ENCODE data around the gene FLRT1. TPM values are rescaled to one million over a fixed set of nuclear protein-coding genes. Genes with fewer than 3 reads are reported as not detected.

The FLRT1 gene
- total and polyA plus RNA-seq, 2 of the 13 experiments (the other 11 are each of a cell fraction or from before 2014, with no cell fraction given), result 0.02 to 0.08 TPM

GRCh38 chr11:63986156-63986931, 49.4 kb upstream of the FLRT1 start, which contains the start of gene OTUB1 (continued):
- TF ChIP-seq ZBTB1 (CRISPR knock-in tag; IDR thresholded peaks at IDR 0.05; ENCODE audit: borderline replicate concordance), result no peak
- TF ChIP-seq SYNCRIP (IDR thresholded peaks at IDR 0.05; ENCODE audit: insufficient read depth, low read depth, low read length), result no peak
- no peak for TF ChIP-seq ZNF468 (CRISPR knock-in tag; IDR thresholded peaks at IDR 0.05)
- 0 out of 2 replicates have a peak, but pooled peaks have one; percentile 80 for TF ChIP-seq ZFP37 (CRISPR knock-in tag; IDR thresholded peaks at IDR 0.05; ENCODE audit: borderline replicate concordance)
- TF ChIP-seq MIXL1 (CRISPR knock-in tag; IDR thresholded peaks at IDR 0.05), result peak; percentile 41
- TF ChIP-seq ZNF724P (CRISPR knock-in tag; IDR thresholded peaks at IDR 0.05; ENCODE audit: borderline replicate concordance), result peak; percentile 23; the same call in 1 of the 2 replicates
- peak; percentile 43 for TF ChIP-seq FOXO1 (CRISPR knock-in tag; IDR thresholded peaks at IDR 0.05)
- TF ChIP-seq ZNF7 (CRISPR knock-in tag; IDR thresholded peaks at IDR 0.05), result peak; percentile 4; the same call in 1 of the 2 replicates
- TF ChIP-seq ZNF136 (CRISPR knock-in tag; IDR thresholded peaks at IDR 0.05; ENCODE audit: low read depth), result no peak; the same call in 1 of the 2 replicates
- TF ChIP-seq CREB1 (IDR thresholded peaks at IDR 0.05), result no peak
- TF ChIP-seq CREB1 (CRISPR knock-in tag; IDR thresholded peaks at IDR 0.05), result no peak
- no peak for TF ChIP-seq ZNF749 (CRISPR knock-in tag; IDR thresholded peaks at IDR 0.05; ENCODE audit: borderline replicate concordance)
- TF ChIP-seq MTF1 (CRISPR knock-in tag; IDR thresholded peaks at IDR 0.05), result 0 out of 2 replicates have a peak, but pooled peaks have one; percentile 55
- TF ChIP-seq HOXA9 (CRISPR knock-in tag; IDR thresholded peaks at IDR 0.05; ENCODE audit: borderline replicate concordance), result no peak
- no peak for TF ChIP-seq GTF2F1 (IDR thresholded peaks at IDR 0.05; ENCODE audit: low read length)
- peak; percentile 89 for TF ChIP-seq HOXD1 (CRISPR knock-in tag; IDR thresholded peaks at IDR 0.05)
- no peak for TF ChIP-seq HIC2 (CRISPR knock-in tag; IDR thresholded peaks at IDR 0.05; ENCODE audit: low read depth)
- TF ChIP-seq RARG (CRISPR knock-in tag; IDR thresholded peaks at IDR 0.05; ENCODE audit: low read depth), result no peak
- TF ChIP-seq IRF2 (CRISPR knock-in tag; IDR thresholded peaks at IDR 0.05), result peak; percentile 84
- TF ChIP-seq ATRX (CRISPR knock-in tag; IDR thresholded peaks at IDR 0.05; ENCODE audit: borderline replicate concordance), result no peak
- TF ChIP-seq FOXA1 (IDR thresholded peaks at IDR 0.05), result no peak
- TF ChIP-seq FOXA1 (CRISPR knock-in tag; IDR thresholded peaks at IDR 0.05), result 0 out of 2 replicates have a peak, but pooled peaks have one; percentile 48
- no peak for TF ChIP-seq SOX13 (IDR thresholded peaks at IDR 0.05)
- TF ChIP-seq SOX13 (CRISPR knock-in tag; conservative IDR thresholded peaks at IDR 0.05 in 1 of 2, IDR thresholded peaks at IDR 0.05 in 1 of 2), result 0 out of 4 replicates have a peak, but pooled peaks of 1 of the 2 experiments have one; percentile 20
- TF ChIP-seq ZNF879 (CRISPR knock-in tag; IDR thresholded peaks at IDR 0.05), result 0 out of 2 replicates have a peak, but pooled peaks have one; percentile 74
- TF ChIP-seq KDM1A (CRISPR knock-in tag; IDR thresholded peaks at IDR 0.05), result no peak; the same call in 1 of the 2 replicates
- TF ChIP-seq ZNF644 (CRISPR knock-in tag; IDR thresholded peaks at IDR 0.05; ENCODE audit: low read depth), result no peak
- no peak; the same call in 1 of the 2 replicates for TF ChIP-seq ZNF552 (CRISPR knock-in tag; IDR thresholded peaks at IDR 0.05; ENCODE audit: borderline replicate concordance)
- no peak for TF ChIP-seq FOXP1 (IDR thresholded peaks at IDR 0.05)
- no peak for TF ChIP-seq FOXP1 (CRISPR knock-in tag; IDR thresholded peaks at IDR 0.05)
- no peak for TF ChIP-seq ZNF883 (CRISPR knock-in tag; IDR thresholded peaks at IDR 0.05; ENCODE audit: not compliant biosample characterization)
- TF ChIP-seq CEBPB (IDR thresholded peaks at IDR 0.05; ENCODE audit: borderline replicate concordance, low read depth, low read length), result no peak
